Suprapubic skin (tissue), 4 donors: ENCODE data around the gene KRT36. TPM values are rescaled to one million over a fixed set of nuclear protein-coding genes. Genes with fewer than 3 reads are reported as not detected.

Experiments used
- DNase-seq, 2 donors: peaks; one replicate each; pipeline ENCODE4 v3.0.0-alpha.2; 2019; ENCODE audit warnings: low spot score in 2 of 2
- H3K27ac ChIP-seq: fragments of 200-600 bp; sonication (generic); one replicate; pipeline ENCODE4 v1.5.1; 2019
- H3K27me3 ChIP-seq: fragments of 200-600 bp; sonication (generic); one replicate; pipeline ENCODE4 v1.5.1; 2019
- H3K36me3 ChIP-seq: fragments of 200-600 bp; sonication (generic); one replicate; pipeline ENCODE4 v1.5.1; 2019
- H3K4me1 ChIP-seq: fragments of 200-600 bp; sonication (generic); one replicate; pipeline ENCODE4 v1.5.1; 2019
- H3K4me3 ChIP-seq: fragments of 200-600 bp; sonication (generic); one replicate; pipeline ENCODE4 v1.5.1; 2019; ENCODE audit warnings: mild to moderate bottlenecking
- H3K9me3 ChIP-seq: fragments of 200-600 bp; sonication (generic); one replicate; pipeline ENCODE4 v1.5.1; 2019
- CTCF ChIP-seq, 2 donors: fragments of 200-600 bp in 1 of 2; fragments of 450-650 bp in 1 of 2; sonication (generic) in 1 of 2; IDR thresholded peaks; one replicate each; pipeline ENCODE4 v1.5.1; 2016 to 2019; ENCODE audit warnings: antibody characterized with exemption in 2 of 2, mild to moderate bottlenecking in 1 of 2, moderate library complexity in 1 of 2
- EP300 ChIP-seq: sonication (generic); formaldehyde crosslinking; IDR thresholded peaks from one replicate; pipeline ENCODE4 v1.6.1; 2017; ENCODE audit warnings: antibody characterized with exemption
- POLR2A ChIP-seq, 2 donors: fragments of 450-650 bp; IDR thresholded peaks; one replicate each; pipeline ENCODE4 v1.6.1; 2017; ENCODE audit warnings: antibody characterized with exemption in 2 of 2, mild to moderate bottlenecking in 2 of 2, moderate library complexity in 2 of 2
- POLR2AphosphoS5 ChIP-seq, 3 donors: sonication (generic); formaldehyde crosslinking; IDR thresholded peaks; one replicate each; pipeline ENCODE4 v1.6.1; 2017; ENCODE audit warnings: antibody characterized with exemption in 3 of 3
- WGBS: methylation state at CpG from one replicate; pipeline ENCODE4 v1.1.5; 2018; 5-methylcytosine and 5-hydroxymethylcytosine counted together
- total RNA-seq, 4 donors: library from RNA; depleted of rRNA; stranded (reverse); fragments of >200 nt; gene quantifications; one replicate each; pipeline ENCODE4 v1.1.0, GENCODE V29; 2016

Gene KRT36
- total RNA-seq, 4 donors from 2014 or later: 0.79 to 3.9 (median 1.2) TPM; not detected in 1

GRCh38 chr17:41480136-41480535 lies 9.6 kb downstream of the KRT36 start:
- Histone ChIP-seq H3K4me3 (no peak overlapping the region), H3K36me3 (no peaks in the 10 kb centered on the region), H3K27me3 (peaks cover under 1% of the 10 kb centered on the region), H3K27ac (no peak overlapping the region), H3K4me1 (no peaks in the 10 kb centered on the region), H3K9me3 (no peaks in the 10 kb centered on the region)
- TF ChIP-seq POLR2A (IDR thresholded peaks at IDR 0.05) (no peak), EP300 (no peak), POLR2AphosphoS5 (IDR thresholded peaks at IDR 0.05) (no peak), CTCF (IDR thresholded peaks at IDR 0.05) (no peak)
- 50% methylated on average over 2 of the region's 2 CpGs for WGBS
- DNase-seq: no peak

GRCh38 chr17:41478237-41478636 lies 11.5 kb downstream of the KRT36 start:
- Histone ChIP-seq H3K27me3 (no peaks in the 10 kb centered on the region), H3K36me3 (no peaks in the 10 kb centered on the region), H3K4me3 (no peak overlapping the region), H3K27ac (no peak overlapping the region), H3K9me3 (no peaks in the 10 kb centered on the region), H3K4me1 (no peaks in the 10 kb centered on the region)
- WGBS: 86% methylated on average over 4 of the region's 8 CpGs
- TF ChIP-seq EP300 (no peak), POLR2AphosphoS5 (IDR thresholded peaks at IDR 0.05) (no peak), CTCF (IDR thresholded peaks at IDR 0.05) (no peak), POLR2A (IDR thresholded peaks at IDR 0.05) (no peak)
- no peak for DNase-seq

GRCh38 chr17:41476866-41477815 lies 12.6 kb downstream of the KRT36 start:
- no peak overlapping the region for H3K27ac ChIP-seq
- no peak overlapping the region for H3K4me3 ChIP-seq
- WGBS: 91% methylated on average over 22 of the region's 22 CpGs
- no peaks in the 10 kb centered on the region for H3K4me1 ChIP-seq
- TF ChIP-seq EP300: no peak
- no peak for TF ChIP-seq POLR2A (IDR thresholded peaks at IDR 0.05)
- H3K36me3 ChIP-seq: no peaks in the 10 kb centered on the region
- no peak for DNase-seq
- no peaks in the 10 kb centered on the region for H3K9me3 ChIP-seq
- no peaks in the 10 kb centered on the region for H3K27me3 ChIP-seq

- DNase-seq: no peak
- Histone ChIP-seq H3K9me3 (no peaks in the 10 kb centered on the region), H3K4me1 (no peaks in the 10 kb centered on the region), H3K4me3 (no peak overlapping the region), H3K27me3 (no peaks in the 10 kb centered on the region), H3K27ac (no peak overlapping the region), H3K36me3 (no peaks in the 10 kb centered on the region)
- TF ChIP-seq CTCF (IDR thresholded peaks at IDR 0.05) (no peak), POLR2AphosphoS5 (IDR thresholded peaks at IDR 0.05) (no peak), EP300 (no peak), POLR2A (IDR thresholded peaks at IDR 0.05) (no peak)
- 94% methylated on average over 4 of the region's 4 CpGs for WGBS
Observed at GRCh38 chr17:41475421-41475820, 14.3 kb downstream of the KRT36 start.

GRCh38 chr17:41474863-41475262 lies 14.8 kb downstream of the KRT36 start:
- no peak for DNase-seq
- WGBS: 72% methylated on average over 7 of the region's 8 CpGs
- TF ChIP-seq POLR2AphosphoS5 (IDR thresholded peaks at IDR 0.05) (no peak), CTCF (IDR thresholded peaks at IDR 0.05) (no peak), EP300 (no peak), POLR2A (IDR thresholded peaks at IDR 0.05) (no peak)

More at GRCh38 chr17:41474863-41475262, 14.8 kb downstream of the KRT36 start:
- no peaks in the 10 kb centered on the region for H3K9me3 ChIP-seq
- H3K36me3 ChIP-seq: no peaks in the 10 kb centered on the region
- H3K4me3 ChIP-seq: no peak overlapping the region
- no peaks in the 10 kb centered on the region for H3K27me3 ChIP-seq
- no peaks in the 10 kb centered on the region for H3K4me1 ChIP-seq
- H3K27ac ChIP-seq: no peak overlapping the region
